Middle frontal gyrus (tissue), 1 donor: ENCODE results near the gene PHF19.

Experiments used
- DNase-seq: peaks from one replicate; pipeline ENCODE4 v3.0.0-alpha.2; 2015; ENCODE audit warnings: low spot score; ENCODE audit errors: extremely low spot score

PHF19 gene

DNA sequence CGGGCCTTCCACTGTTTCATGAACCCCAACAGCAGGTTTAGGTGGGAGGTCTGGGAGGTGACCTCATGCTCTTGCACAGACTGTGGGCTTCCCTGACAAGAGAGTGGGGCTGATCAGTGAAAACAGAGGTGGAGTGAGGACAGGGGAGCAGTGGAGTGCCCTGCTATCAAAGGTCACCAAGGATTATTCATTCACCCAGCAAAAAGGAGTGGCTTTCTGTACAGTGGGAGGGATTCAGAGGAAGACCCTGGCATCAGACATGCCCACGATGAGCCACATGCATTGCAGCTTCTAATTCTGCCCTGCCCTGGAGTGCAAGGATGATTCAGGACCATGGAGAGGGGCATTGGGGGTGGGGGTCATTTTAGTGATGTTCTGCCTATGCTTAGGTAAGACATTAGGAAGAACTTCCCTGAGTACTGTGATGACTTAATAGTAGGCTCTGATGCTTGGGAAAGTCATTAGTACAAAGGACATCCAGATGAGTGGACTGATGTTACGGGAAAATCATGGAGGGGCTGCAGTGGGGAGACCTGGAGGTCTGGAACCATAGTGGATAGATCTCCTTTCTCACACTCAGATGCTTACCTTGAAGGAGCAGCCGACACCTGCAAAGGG is 36.8 kb upstream of the PHF19 start:
- no peak for DNase-seq

DNA sequence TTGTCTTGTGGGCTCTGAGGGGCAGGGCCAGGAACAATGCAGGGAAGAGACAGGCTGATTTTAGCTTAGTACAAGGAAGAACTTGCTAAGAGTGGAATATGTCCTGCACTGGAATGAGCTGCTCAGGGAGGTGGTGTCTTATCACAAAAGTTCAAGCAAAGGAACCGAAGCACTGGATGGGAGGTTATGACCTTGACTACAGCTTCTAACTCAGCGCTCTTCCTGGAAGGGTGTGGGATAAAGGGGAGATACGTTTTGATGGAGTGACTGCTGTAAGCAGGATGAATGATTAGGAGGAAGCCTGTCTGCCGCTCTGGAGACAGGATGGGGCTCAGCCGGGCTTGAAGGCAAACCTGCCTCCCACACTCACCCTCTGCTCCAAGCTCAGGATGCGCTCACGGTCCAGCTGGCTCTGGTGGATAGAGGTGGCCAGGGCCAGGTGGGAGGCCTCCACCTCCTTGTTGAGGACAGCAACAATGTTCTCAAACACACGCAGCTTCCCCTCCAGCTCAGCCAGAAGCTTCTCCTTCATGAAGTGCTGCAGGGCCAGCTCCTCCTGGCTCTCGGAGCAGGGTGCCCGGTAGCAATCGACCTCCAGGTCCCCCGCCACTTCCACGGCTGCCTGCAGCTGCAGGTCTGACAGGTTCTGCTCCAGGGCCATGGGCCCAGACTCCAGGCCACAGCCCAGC is 36.1 kb upstream of the PHF19 start:
- no peak for DNase-seq

DNA sequence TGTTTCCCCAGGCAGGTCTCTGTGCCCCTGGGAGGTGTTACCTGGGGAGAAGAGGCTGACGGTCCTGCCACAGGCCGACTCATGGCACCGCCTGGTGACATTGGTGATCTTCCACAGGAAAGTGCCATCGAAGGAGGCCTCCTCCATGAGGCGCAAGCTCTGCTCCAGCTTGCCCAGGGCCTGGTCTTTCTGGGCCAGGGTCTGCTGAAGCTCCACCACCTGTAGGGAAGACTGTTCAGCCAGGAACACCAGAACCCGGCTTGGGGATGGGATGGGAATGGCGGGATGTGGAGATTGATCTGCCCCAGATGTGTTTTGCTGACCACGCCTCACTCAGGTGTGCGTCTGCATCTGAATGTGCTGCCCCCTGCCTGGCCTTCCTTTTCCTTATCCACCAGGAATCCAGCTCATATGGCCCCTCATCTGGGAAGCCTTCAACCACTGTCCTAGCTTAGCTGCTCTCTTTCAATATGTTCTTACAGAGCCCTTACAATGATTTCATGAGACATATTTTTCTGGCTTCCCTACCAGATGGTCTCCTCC is 34.4 kb upstream of the PHF19 start:
- no peak for DNase-seq

DNA sequence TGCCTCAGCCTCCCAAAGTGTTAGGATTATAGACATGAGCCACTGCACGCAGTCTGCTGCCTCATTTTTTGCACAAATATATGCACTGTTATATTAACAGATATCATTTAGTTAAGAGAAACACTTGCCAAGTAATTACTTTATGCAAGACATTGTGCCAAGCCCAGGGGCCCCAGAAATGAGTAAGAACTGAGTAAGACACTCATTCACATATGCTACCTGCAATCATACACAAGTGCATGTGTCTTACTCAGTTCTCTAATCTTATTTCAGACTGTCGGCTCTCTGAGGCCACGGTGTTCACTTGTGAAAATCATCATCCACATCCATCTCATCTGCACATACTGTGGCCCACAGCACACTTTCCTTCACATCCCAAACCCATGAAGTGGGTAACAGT is 33.7 kb upstream of the PHF19 start:
- DNase-seq = no peak

DNA sequence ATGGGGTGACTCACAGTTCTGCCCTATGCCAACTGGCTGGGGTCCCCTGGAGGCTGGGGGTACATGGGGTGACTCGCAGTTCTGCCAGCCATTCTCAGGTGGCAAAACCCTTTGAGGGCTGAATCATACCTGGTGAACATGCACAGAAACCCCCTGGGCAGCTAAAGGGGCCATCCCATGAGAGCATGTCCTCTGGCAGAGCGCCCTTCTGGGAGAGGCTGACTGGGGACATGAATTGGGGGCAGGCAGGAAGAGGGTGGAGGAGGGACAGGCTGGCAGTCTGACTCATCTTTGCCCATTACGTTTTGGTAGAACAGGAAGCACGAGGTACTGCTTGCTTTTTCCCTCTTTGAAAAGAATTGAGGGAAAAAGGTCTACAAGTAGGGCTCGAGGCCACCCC is 32.9 kb upstream of the PHF19 start:
- DNase-seq = no peak

DNA sequence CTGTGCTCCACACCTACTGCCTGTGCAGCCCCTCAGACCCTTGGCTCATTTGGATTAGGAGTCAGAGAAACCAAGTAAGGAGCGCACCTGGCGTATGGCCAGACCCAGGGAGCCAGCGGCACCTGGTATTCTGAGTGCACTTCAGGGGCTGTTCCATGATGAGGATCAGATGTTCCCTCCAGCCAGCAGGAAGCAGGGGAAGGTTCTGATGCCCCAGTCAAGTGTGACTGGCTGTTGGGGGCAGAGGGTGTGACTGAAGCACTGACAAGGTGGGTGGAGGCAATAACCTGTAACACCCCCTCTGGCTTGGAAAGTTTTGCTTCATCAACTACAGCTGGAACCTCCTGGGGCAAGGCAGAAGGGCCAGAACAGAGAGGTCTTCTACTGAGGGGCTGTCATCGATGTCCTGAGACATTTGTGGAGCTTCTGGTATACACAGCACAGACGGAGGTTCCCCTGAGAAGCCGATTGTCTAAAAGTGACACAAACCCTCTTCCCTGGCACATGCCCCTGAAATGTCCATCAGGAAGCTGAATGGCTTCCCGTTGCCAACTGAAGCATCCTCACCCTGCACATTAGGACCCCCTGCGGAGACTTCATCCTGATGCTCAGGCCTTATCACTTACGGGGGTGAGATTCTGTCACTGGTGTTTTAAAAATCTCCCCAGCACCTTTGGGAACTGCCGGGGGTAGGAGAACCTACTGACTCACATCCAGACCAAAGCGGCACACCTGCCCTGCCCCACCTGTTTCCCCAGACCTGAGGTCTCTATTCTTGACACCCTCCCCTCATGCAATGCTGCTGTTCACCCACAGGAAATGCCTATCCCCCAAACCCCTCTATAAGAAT is 28.6 kb upstream of the PHF19 start:
- no peak for DNase-seq

DNA sequence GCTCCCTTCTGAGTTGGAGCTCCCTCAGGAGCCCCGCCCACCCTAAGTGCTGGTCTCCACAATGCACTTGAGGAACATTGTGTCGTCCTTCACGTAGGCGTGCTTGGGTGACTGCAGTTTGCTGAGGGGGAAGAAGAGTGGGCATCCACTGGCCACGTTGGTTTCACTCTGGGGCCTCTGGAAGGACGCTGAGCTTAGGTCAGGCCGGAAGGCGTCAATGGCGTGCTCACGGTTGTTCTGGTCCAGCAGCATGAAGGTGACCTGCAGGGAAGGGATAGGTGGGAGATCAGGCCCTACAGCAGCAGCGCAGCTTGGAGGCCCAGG is 28.0 kb upstream of the PHF19 start:
- DNase-seq = no peak

DNA sequence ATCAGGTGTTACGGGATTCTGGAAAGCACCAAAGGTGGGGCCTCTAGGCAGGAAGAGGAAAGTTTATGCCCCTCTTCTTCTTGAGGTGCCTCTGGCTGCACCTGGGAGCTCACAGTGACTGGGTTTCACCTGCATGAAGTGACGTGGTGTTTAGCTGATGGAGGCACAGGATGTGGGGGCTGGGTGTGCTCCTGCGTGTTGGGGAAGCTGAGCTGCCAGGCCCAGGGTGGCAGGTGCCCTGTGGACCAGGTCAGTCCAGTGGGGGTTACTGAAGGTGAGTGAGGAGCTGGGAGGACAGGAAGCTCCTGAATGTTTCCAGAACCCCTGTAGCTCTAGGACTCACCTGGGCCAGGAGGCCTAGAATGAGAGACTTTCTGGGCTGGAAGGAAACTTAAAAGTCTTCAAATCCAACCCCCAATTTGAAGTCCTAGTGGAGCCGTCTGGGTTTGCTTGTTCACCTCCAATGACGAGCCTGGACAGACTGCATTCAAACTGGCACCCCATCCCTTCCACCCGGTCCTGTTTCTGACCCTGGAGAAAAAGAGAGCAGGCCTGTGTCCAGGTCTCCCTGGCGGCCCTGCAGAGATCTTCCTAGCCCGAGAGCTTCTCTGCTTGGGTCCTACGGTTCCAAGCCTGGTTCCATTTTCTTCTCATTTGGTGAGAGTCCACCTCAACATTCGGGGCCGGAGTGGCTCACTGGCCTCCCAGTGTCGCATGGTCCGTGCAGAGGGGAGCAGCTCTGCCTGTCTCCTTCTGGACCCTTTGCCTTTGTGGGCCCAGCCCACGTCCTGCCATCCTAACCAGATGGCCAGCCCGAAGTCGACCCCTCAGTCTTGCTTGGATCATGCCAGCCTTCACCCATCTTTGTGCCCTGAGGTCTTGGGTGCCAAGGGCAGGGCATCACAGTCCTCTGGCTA is 27.3 kb upstream of the PHF19 start:
- no peak for DNase-seq

DNA sequence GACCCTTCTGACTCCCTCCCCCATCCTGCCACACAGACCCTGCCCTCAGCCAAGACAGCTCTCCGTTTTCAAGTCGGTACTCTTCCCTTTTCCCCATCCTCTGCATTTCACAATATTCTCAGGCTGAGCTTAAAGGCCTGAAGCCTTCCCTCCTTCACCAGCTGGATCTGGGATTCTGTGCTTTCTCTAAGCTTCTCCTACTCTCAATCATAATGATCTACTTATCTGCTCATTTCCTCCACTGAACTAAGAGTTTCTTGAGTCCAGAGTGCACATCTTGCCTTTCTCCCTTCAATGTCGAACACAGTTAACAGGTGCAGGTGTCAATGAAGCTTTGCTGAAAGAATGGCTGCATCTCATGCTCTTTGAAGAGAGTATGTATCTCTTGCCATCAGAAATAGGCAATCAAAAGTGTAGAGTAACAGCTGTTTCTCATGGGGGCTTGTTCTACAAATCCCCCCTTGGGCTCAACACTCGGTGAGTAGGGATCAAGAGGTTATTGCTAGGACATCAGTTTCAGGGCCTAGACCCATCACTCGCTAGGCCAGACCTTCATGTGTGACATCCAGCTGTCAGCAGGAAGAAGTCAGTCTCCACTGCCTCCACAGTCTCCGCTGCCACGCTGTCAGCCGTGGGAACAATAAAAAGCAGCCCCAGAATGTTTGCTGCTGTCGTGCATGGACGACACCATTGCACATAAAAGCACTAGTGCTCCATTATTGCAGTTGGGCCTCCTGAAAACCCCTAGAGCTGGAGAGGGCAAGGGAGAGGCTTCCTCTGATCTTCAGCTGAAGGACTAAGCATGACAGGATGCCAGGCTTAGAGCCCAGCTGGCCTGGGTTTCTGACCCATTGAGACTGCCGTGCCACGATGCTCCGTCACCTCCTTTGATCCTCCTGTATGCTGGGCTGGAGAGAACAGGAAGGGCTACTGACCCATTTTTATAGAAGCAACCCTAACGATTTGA is 25.9 kb upstream of the PHF19 start:
- DNase-seq = no peak

DNA sequence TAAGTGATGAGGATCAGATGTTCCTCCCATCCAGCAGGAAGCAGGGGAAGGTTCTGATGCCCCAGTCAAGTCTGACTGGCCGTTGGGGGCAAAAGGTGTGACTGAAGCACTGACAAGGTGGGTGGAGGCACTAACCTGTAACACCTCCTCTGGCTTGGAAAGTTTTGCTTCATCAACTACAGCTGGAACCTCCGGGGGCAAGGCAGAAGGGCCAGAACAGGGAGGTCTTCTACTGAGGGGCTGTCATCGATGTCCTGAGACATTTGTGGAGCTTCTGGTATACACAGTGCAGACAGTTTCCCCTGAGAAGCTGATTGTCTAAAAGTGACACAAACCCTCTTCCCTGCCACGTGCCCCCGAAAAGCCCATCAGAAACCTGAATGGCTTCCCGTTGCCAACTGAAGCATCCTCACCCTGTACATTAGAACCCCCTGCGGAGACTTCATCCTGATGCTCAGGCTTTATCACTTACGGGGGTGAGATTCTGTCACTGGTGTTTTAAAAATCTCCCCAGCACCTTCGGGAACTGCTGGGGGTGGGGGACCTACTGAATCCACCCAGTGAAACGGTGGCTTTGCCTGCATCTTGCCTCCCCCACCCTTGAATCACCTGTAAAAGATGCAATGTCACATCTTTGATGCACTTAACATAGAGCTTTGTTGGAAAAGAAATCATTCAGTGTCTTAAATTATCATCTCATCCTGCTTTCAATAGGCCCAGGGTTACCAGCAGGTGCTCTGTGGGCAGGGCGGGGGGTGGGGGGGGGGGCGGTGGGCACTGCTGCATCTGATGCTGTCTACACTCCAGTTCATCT is 25.0 kb upstream of the PHF19 start:
- no peak for DNase-seq

DNA sequence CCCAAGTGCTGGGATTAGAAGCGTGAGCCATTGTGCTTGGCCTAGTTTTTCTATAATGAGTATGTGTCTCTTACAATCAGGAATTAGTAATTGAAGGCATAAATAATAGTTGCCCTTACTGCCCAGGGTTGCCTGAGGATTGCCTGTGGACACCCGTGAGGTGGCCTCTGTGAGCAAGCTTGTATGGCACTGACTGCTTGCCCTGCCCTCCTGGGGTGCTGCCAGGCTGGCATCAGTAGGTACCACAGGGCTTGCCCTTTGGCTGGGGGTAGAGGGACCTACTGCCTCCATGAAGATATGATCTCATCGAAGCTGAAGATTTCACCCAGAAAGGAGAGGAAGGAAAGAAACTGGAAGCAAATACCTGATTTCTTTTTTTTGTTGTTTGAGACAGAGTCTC is 23.8 kb upstream of the PHF19 start:
- no peak for DNase-seq

DNA sequence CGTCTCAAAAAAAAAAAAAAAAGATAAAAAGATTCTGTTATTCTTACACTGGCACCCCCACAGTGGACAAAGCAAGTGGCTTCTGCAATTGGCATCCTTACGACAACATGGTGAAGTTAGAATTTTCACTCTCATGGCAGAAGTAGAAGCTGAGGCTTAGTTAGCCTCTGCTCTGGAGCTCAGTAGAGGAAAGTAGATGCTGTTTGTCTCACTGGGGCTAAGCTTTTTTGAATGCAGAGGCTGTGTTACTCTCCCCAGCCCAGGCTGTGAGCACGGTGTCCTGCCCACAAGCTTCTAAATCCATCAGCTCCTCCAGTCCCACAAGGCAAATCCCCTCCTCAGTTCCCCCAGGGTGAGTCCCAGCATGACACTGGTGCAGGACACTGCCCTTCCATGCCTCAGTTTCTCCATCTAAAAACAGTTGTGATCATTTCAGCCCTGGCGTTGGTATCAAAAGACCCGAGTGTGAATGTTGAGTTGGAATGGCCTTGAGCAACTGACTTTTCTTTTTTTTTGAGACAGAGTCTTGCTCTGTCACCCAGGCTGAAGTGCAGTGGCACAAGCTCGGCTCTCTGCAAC is 22.6 kb upstream of the PHF19 start:
- no peak for DNase-seq

DNA sequence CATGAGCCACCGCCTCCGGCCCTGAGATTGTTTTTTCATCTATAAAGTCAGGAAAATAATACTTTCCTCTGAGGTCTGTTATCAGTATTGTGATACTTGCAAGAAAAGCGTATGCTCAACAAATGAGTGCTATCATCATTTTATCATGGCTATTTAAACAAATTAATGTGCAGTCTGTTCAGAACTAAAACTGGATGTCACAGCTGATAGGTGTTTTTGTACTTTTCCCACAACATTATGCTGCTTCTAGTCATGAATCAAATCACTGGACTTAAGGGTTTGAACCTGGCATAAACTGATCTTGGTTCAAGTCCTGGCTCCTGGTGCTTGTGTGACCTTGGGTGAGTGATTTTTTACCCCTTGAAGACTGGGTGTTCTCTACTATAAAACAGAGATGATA is 21.4 kb upstream of the PHF19 start:
- DNase-seq = no peak

DNA sequence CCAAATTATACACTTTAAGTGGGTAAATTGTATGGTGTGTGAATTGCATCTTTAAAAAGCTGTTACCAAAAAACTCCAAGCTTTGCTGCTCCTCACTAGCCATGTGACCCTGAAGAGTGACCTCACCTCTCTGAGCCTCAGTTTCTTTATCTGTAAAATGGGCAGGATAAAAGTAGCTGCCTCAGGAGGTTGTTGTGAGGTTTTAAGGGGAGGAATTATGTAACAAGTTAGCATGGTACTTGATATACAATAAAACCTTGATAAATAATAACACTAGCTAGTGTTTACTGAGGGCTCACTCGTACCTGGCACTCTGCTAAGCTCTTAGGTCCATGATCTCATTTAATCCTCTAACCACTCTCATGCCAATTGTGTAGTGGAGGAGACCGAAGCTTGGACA is 19.0 kb upstream of the PHF19 start:
- DNase-seq = no peak

DNA sequence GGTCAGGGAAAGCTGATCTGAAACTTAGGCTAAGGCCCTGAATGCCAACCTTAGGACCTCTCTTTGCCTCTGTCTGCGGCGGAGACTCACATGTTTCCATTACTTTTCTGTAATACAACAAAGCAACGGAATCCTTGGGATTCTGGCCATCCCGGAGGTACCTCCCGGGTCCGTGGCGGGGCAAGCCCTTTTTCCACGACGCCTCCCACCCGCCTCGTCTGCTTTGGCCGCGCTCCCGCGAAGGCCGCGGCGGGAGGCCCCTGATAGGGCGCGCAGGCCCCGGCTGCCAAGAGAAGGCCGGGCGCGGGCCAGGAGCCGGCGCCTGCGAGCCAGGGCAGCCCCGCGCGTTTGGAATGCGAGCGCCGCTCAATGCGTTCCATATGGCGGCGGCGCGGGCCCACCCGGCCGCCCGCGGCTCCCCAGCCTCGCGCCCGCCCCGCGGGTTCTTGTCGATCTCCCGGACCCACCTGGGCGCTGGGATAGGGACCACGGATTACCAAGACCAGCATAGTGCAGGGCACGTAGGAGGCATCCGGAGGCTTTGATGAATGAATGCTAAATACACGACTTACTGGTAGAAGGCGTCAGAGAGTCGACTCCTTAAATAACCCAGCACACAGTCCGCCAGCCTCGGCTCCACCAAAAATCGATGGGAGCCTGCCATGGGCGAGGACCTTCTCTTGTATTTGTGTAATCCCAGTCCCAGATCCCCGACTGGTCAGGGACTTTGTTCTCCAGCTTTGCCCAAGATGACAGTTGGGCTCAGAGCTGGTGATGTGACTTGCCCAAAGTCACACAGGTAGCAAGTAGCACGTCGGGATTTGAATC is 17.5 kb upstream of the PHF19 start:
- DNase-seq = no peak

DNA sequence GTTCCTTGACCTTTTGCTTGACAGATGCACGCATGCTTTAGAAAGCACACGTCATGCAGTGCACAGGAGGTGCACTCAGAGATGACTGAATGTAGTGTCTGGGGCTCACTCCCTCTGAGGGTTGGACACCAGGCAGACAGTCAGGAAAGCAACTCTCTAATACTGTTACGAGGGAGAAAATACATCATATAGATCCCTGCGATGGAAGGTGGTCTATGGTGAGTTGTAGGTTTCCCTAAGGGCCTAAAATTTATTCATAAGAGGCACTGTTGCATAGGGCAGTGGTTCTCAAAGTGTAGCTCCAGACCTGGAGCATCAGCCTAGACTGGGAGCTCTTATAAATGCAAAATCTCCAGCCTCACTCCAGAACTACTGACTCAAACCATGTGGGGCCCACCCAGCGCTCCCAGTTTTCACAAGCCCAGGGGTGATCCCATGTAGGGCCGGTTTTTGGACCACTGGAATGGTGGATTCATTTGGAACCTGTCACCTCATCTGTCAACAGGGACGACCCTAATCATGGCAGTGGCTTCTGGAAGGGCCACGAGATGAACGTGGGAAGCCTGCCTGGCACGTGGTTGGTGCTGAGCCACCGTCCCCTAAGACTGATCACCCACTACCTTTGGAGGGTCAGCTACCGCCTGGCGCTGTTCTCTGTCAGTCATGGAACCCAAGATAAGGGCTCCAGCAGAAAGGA is 16.8 kb upstream of the PHF19 start:
- no peak for DNase-seq
